ENCODE measurements around the gene BTLA.
A peak's percentile ranks its signal among the peaks of the same experiment; 100 is the strongest.

Gene BTLA

DNA sequence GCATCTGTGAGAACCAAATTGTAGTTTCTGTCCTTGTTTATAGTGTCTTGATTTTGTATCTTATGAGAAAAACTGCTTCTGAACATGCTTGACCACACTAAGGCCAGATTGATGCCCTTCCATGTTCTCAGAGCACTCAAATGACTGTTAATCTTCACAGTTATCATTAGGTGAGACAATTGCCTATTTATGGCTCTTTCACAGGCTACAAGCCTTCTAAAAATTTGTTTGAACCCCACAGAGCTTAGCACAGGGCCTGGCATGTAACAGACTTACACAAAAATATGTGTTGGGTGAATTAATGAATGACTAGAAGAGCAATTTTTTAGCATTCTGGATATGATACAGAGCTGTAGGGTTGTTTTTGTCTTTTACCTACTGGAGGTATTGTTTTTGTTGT lies 43.1 kb downstream of the BTLA start:
- Histone ChIP-seq H3K4me1 (ENCODE audit: insufficient read depth, poor library complexity, severe bottlenecking) (no peaks in the 10 kb centered on the region), H3K27ac (ENCODE audit: poor library complexity, severe bottlenecking) (no peak overlapping the region), H3K27me3 (ENCODE audit: insufficient read depth, poor library complexity, severe bottlenecking) (no peaks in the 10 kb centered on the region), H3K36me3 (ENCODE audit: low read depth) (no peaks in the 10 kb centered on the region), H3K4me3 (ENCODE audit: severe bottlenecking) (no peak overlapping the region), H3K9me3 (ENCODE audit: severe bottlenecking) (no peaks in the 10 kb centered on the region)
- TF ChIP-seq CTCF (IDR thresholded peaks at IDR 0.05; ENCODE audit: poor library complexity, severe bottlenecking) = no peak
- ATAC-seq (ENCODE audit: low read depth) (no peak), DNase-seq (ENCODE audit: low spot score) (no peak)

DNA sequence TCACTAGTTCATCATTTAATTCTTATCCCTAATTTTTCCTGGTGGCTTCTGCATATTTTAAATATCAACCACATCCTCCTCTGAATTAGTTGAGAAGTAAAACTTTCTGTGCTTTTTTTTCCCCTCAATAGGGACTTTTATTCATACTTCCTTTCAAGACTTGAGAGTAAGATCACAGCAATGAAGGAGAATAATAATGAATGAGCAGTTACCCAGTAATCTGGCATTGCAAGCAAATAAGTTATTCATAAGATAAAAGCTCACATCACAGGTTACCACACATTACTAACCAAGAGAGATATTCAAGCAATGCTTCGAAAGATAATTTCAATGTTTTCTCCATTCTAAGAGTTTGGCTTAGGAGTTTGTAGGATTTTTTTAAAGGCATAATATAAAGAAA lies 50.3 kb downstream of the BTLA start:
- DNase-seq (ENCODE audit: low spot score) = no peak
- Histone ChIP-seq H3K36me3 (ENCODE audit: low read depth) (no peaks in the 10 kb centered on the region), H3K4me3 (ENCODE audit: severe bottlenecking) (no peak overlapping the region), H3K27me3 (ENCODE audit: insufficient read depth, poor library complexity, severe bottlenecking) (no peaks in the 10 kb centered on the region), H3K4me1 (ENCODE audit: insufficient read depth, poor library complexity, severe bottlenecking) (peaks cover 8% of the 10 kb centered on the region), H3K9me3 (ENCODE audit: severe bottlenecking) (no peaks in the 10 kb centered on the region), H3K27ac (ENCODE audit: poor library complexity, severe bottlenecking) (no peak overlapping the region)
- no peak for ATAC-seq (ENCODE audit: low read depth)
- no peak for TF ChIP-seq CTCF (IDR thresholded peaks at IDR 0.05; ENCODE audit: poor library complexity, severe bottlenecking)

DNA sequence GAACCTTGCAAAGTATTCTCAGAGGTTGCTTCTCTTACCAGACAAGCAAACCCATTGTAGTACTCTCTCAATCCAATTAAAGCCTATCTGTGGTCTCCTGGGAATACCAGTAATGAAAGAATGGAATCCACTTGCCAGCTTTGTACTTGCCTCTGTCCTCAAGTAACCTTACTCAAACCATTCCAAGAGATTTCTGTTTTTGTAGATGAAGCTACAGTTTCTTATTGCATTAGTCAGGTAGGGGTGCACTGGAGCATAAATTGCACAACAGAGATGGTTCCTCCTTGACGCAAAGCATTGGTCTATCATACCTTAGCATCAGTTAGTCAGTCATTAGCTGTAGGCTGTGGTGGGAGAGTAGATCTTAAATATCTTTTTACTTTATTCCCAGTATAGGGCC lies 52.9 kb downstream of the BTLA start:
- ATAC-seq (ENCODE audit: low read depth) (peak; percentile 46; the same call in 2 of the 3 replicates), DNase-seq (ENCODE audit: low spot score) (no peak)

GRCh38 chr3:112445839-112446238 lies 53.4 kb downstream of the BTLA start:
- Histone ChIP-seq H3K9me3 (ENCODE audit: severe bottlenecking) (no peaks in the 10 kb centered on the region), H3K4me3 (ENCODE audit: severe bottlenecking) (no peak overlapping the region), H3K27me3 (ENCODE audit: insufficient read depth, poor library complexity, severe bottlenecking) (no peaks in the 10 kb centered on the region), H3K36me3 (ENCODE audit: low read depth) (no peaks in the 10 kb centered on the region), H3K4me1 (ENCODE audit: insufficient read depth, poor library complexity, severe bottlenecking) (peaks cover 8% of the 10 kb centered on the region), H3K27ac (ENCODE audit: poor library complexity, severe bottlenecking) (peak overlapping the region; percentile 4)
- no peak for TF ChIP-seq CTCF (IDR thresholded peaks at IDR 0.05; ENCODE audit: poor library complexity, severe bottlenecking)
- DNase-seq (ENCODE audit: low spot score) = no peak
- ATAC-seq (ENCODE audit: low read depth) = no peak

More for the DNA sequence above, 52.9 kb downstream of the BTLA start:
- Histone ChIP-seq H3K36me3 (ENCODE audit: low read depth) (no peaks in the 10 kb centered on the region), H3K27ac (ENCODE audit: poor library complexity, severe bottlenecking) (peak overlapping the region; percentile 4), H3K4me1 (ENCODE audit: insufficient read depth, poor library complexity, severe bottlenecking) (peaks cover 8% of the 10 kb centered on the region), H3K9me3 (ENCODE audit: severe bottlenecking) (no peaks in the 10 kb centered on the region), H3K27me3 (ENCODE audit: insufficient read depth, poor library complexity, severe bottlenecking) (no peaks in the 10 kb centered on the region), H3K4me3 (ENCODE audit: severe bottlenecking) (no peak overlapping the region)
- no peak for TF ChIP-seq CTCF (IDR thresholded peaks at IDR 0.05; ENCODE audit: poor library complexity, severe bottlenecking)

GRCh38 chr3:112437146-112438022 lies 61.9 kb downstream of the BTLA start:
- TF ChIP-seq CTCF (IDR thresholded peaks at IDR 0.05; ENCODE audit: poor library complexity, severe bottlenecking) = peak; percentile 27
- DNase-seq (ENCODE audit: low spot score) = no peak
- Histone ChIP-seq H3K36me3 (ENCODE audit: low read depth) (no peaks in the 10 kb centered on the region), H3K4me1 (ENCODE audit: insufficient read depth, poor library complexity, severe bottlenecking) (no peaks in the 10 kb centered on the region), H3K27ac (ENCODE audit: poor library complexity, severe bottlenecking) (no peak overlapping the region), H3K9me3 (ENCODE audit: severe bottlenecking) (peaks cover 2% of the 10 kb centered on the region), H3K27me3 (ENCODE audit: insufficient read depth, poor library complexity, severe bottlenecking) (no peaks in the 10 kb centered on the region), H3K4me3 (ENCODE audit: severe bottlenecking) (no peak overlapping the region)
- no peak for ATAC-seq (ENCODE audit: low read depth)

Data from RWPE2 (cell line).